Adrenal gland (tissue), 12 donors: ENCODE measurements around the gene PSTPIP2. TPM values are rescaled to one million over a fixed set of nuclear protein-coding genes. Genes with fewer than 3 reads are reported as not detected.
A peak's percentile ranks its signal among the peaks of the same experiment; 100 is the strongest.

Experiments
- DNase-seq, 7 donors: peaks; one replicate each; pipeline ENCODE4 v3.0.0-alpha.2; 2019 to 2020
- H3K27ac ChIP-seq, 5 donors: fragments of 200-600 bp; sonication (generic) in 4 of 5; 1 replicate in 3 of 5; 2 replicates in 2 of 5; pipeline versions ENCODE4 v1.5.1 to v1.8.0; 2016 to 2020; ENCODE audit warnings: mild to moderate bottlenecking in 1 of 5
- H3K27me3 ChIP-seq: fragments of 200-600 bp; 2 replicates; pipeline ENCODE4 v1.8.0; 2021
- H3K36me3 ChIP-seq, 2 donors: fragments of 200-600 bp; replicated peaks in 1 of 2; 1 replicate in 1 of 2; 2 replicates in 1 of 2; pipeline versions ENCODE4 v1.5.1 to v1.8.0; 2018 to 2022
- H3K4me1 ChIP-seq, 2 donors: fragments of 200-600 bp; replicated peaks in 1 of 2; 1 replicate in 1 of 2; 2 replicates in 1 of 2; pipeline versions ENCODE4 v1.5.1 to v1.8.0; 2018 to 2021
- H3K4me3 ChIP-seq, 4 donors: fragments of 200-600 bp; sonication (generic) in 3 of 4; one replicate each; pipeline ENCODE4 v1.5.1; 2016 to 2018
- H3K9me3 ChIP-seq, 3 donors: fragments of 200-600 bp; sonication (generic) in 1 of 3; replicated peaks in 1 of 3; 1 replicate in 2 of 3; 2 replicates in 1 of 3; pipeline versions ENCODE4 v1.5.1 to v1.8.0; 2016 to 2021
- CTCF ChIP-seq, 6 experiments: fragments of 450-650 bp in 4 of 6; fragments of 200-600 bp in 2 of 6; sonication (generic) in 1 of 6; IDR thresholded peaks; 1 replicate in 5 of 6; 2 replicates in 1 of 6; pipeline versions ENCODE4 v1.5.1 to v1.8.0; 2016 to 2021; ENCODE audit warnings: antibody characterized with exemption in 6 of 6, mild to moderate bottlenecking in 2 of 6, moderate library complexity in 1 of 6
- POLR2A ChIP-seq, 2 donors: fragments of 450-650 bp; IDR thresholded peaks; one replicate each; pipeline ENCODE4 v1.6.1; 2017; ENCODE audit warnings: antibody characterized with exemption in 2 of 2, mild to moderate bottlenecking in 2 of 2, moderate library complexity in 1 of 2
- WGBS, 4 donors: extraction: QIAGEN DNeasy Blood & Tissue Kit in 2 of 4; methylation state at CpG; one replicate each; pipeline versions ENCODE4 v1.1.5 to v1.1.7; 2013 to 2017; 5-methylcytosine and 5-hydroxymethylcytosine counted together
- intact Hi-C, 2 donors: fragments of 100-400 bp; cut with DNase I; formaldehyde crosslinking; loops; one replicate each; pipeline versions ENCODE4 v1.14.1 to v1.15.0; 2022 to 2023
- polyA plus RNA-seq, 3 donors: library from polyadenylated mRNA; stranded (reverse); fragments of 200-250 nt in 2 of 3; fragments of 350-450 nt in 1 of 3; fragmentation: Illumina TruSeq in 1 of 3; extraction: RNeasy Lipid Tissue Mini Kit (QIAGEN cat#74804) in 1 of 3; gene quantifications; one replicate each; pipeline ENCODE4 v1.2.3, GENCODE V29; 2013 to 2014
- total RNA-seq, 9 donors: library from RNA; depleted of rRNA in 4 of 9; stranded (reverse); fragments of >200 nt in 4 of 9; fragments of 120-200 nt in 1 of 9; fragmentation: NEBNext Ultra II Directional in 1 of 9; extraction: Animal tissue kit (Norgen Biotek cat#: 25700) in 1 of 9; gene quantifications; one replicate each; pipeline versions ENCODE4 v1.1.0 to v1.2.4, GENCODE V29; 2013 to 2023
- donor health status: healthy with polysubstance abuse.
- donor health status: Bipolar disorder and iron deficiency.
- donor health status: DM: yes; HTN: yes; CAD: no.
- donor health status: DM: no; HTN: no; CAD: no.
- donor health status: DM: no; HTN: no; CAD: no.
- donor health status: DM: yes; HTN: yes; CAD: no.

The PSTPIP2 gene
- total and polyA plus RNA-seq, 12 donors: 5.3 to 17.8 (median 8.4) TPM

DNA sequence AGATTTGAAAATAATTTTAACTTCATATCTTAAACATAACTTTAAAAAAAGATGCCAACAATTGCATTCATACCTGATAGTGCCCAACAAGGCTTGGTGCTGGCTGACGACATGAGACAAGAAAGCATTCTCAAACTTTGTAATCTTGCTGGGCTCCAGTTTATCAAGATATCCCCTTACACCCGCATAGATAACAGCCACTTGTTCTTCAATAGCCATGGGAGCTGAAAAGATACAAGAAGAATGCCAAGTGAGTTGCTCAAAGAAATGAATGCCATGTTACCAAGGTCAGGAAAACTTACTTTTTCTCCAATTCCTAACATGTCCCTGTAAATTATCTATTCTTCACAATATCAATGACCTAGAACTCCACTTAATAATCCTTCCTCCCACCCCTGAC lies 12.4 kb upstream of the PSTPIP2 start:
- intact Hi-C loops: no loop called here
- Histone ChIP-seq H3K27me3 (no peaks in the 10 kb centered on the region), H3K36me3 (peaks cover 0 to 99% of the 10 kb centered on the region in 2 donors), H3K27ac (no peak overlapping the region), H3K9me3 (no peaks in the 10 kb centered on the region), H3K4me3 (no peak overlapping the region), H3K4me1 (peaks cover 5 to 8% of the 10 kb centered on the region in 2 donors)
- DNase-seq: no peak
- WGBS, 4 donors: 43 to 53% (median 46%) methylated on average over 2 of the region's 2 CpGs
- TF ChIP-seq CTCF (IDR thresholded peaks at IDR 0.05) (no peak), POLR2A (IDR thresholded peaks at IDR 0.05) (no peak)

GRCh38 chr18:46080156-46080555 lies 8.1 kb upstream of the PSTPIP2 start:
- Histone ChIP-seq H3K4me1 (peaks cover 5 to 7% of the 10 kb centered on the region in 2 donors), H3K4me3 (no peak overlapping the region), H3K27me3 (no peaks in the 10 kb centered on the region), H3K27ac (no peak overlapping the region), H3K36me3 (peaks cover 0 to 70% of the 10 kb centered on the region in 2 donors), H3K9me3 (no peaks in the 10 kb centered on the region)
- peak in 1 of 7 donors; percentile 11 for DNase-seq
- TF ChIP-seq POLR2A (IDR thresholded peaks at IDR 0.05) (no peak), CTCF (IDR thresholded peaks at IDR 0.05) (no peak)
- 87 to 94% (median 91%) methylated on average over 1 of the region's 1 CpG for WGBS, 4 donors
- intact Hi-C loops: no loop called here

DNA sequence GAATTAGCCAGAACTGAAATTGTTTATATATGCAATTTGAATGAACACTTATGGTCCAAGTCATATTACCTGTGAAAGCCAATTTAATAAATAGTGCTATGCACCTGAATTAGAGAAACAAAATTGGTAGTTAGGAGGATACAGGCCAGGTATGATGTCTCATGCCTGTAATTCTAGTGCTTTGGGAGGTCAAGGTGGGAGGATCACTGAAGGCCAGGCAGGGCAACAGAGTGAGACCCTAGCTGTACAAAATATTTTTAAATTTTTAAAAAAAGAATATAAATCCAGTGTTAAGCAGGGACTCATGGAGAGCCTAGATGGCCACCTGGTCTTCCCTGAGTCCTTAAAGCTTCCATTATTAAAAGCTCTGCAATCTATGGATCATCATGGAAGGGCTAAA lies 7.3 kb upstream of the PSTPIP2 start:
- Histone ChIP-seq H3K27me3 (no peaks in the 10 kb centered on the region), H3K4me1 (no peaks in the 10 kb centered on the region), H3K27ac (no peak overlapping the region), H3K9me3 (no peaks in the 10 kb centered on the region), H3K4me3 (no peak overlapping the region), H3K36me3 (peaks cover 0 to 62% of the 10 kb centered on the region in 2 donors)
- TF ChIP-seq POLR2A (IDR thresholded peaks at IDR 0.05): no peak
- no peak for TF ChIP-seq CTCF (IDR thresholded peaks at IDR 0.05)
- peak in 1 of 7 donors; percentile 17 for DNase-seq
- intact Hi-C loops: loop anchor here (10.0 kb wide), 2 partner anchors 105 to 415 kb away; no protein-coding TSS in a partner anchor

DNA sequence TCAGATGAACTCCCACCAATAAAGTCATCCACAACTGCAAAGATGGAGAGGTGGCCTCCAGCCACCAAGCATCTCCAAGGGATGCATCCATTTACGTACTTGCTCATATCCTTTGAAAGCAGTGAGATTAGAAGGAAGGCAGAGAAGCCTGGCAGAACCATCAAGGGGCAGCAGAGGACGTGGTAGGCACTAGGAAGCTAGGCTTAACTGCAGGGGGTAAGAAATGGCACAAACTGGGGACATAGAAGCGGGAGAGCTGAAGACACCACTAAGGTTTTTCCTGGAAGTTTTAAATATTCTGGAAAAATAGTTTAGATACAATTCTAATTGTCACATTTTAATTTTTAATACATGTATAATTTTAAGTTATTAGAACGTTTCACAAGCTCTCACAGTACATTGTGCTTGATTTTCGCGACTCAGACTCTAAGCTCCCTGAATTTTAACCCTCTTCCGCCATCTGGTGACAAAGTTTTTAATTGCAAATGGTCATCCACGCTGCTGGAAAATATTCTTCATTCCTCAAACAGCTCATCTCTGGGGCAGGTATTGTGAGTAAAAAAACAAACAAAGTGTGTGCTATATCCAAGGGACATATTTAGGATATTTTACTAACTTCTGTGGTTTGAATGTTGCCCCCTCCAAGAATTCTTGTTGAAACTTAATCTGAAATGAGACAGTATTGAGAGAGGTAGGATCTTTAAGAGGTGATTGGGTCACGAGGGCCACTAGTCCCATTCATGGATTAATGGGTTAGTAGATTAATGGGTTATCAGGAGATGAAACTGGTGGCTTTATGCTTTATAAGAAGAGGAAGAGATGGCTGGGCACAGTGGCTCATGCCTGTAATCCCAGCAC lies 1.6 kb upstream of the PSTPIP2 start:
- DNase-seq: peak; percentile 34 to 73 (median 69)
- H3K4me1 ChIP-seq: peaks cover 8 to 15% of the 10 kb centered on the region in 2 donors
- no peak overlapping the region for H3K4me3 ChIP-seq
- H3K9me3 ChIP-seq: no peaks in the 10 kb centered on the region
- intact Hi-C loops: loop anchor here (5.0 to 10.0 kb wide), 3 partner anchors 96 to 409 kb away; no protein-coding TSS in a partner anchor
- no peak overlapping the region for H3K27ac ChIP-seq
- H3K36me3 ChIP-seq: peaks cover 0 to 7% of the 10 kb centered on the region in 2 donors
- 20 to 26% (median 24%) methylated on average over 9 of the region's 9 CpGs for WGBS, 4 donors
- no peaks in the 10 kb centered on the region for H3K27me3 ChIP-seq
- no peak for TF ChIP-seq POLR2A (IDR thresholded peaks at IDR 0.05)
- peak; percentile 58 to 76 (median 72) for TF ChIP-seq CTCF (IDR thresholded peaks at IDR 0.05)
